ENCODE measurements around the gene BUB1B. TPM values are rescaled to one million over a fixed set of nuclear protein-coding genes. Genes with fewer than 3 reads are reported as not detected.

BUB1B gene
- polyA plus RNA-seq, 1 donor from 2014 or later, result 50.0 TPM

GRCh38 chr15:40245666-40246450, 85.0 kb downstream of the BUB1B start:
- H3K27ac ChIP-seq (ENCODE audit: low read length), result no peak overlapping the region
- TF ChIP-seq RAD21 (conservative IDR thresholded peaks at IDR 0.05), result no peak
- no peak for TF ChIP-seq MXI1 (conservative IDR thresholded peaks at IDR 0.05; ENCODE audit: poor library complexity, severe bottlenecking)
- TF ChIP-seq POLR2AphosphoS5 (IDR thresholded peaks at IDR 0.05), result no peak
- no peak for TF ChIP-seq CTCF (IDR thresholded peaks at IDR 0.05; ENCODE audit: poor library complexity, severe bottlenecking)
- no peak for TF ChIP-seq EZH2 (IDR thresholded peaks at IDR 0.05; ENCODE audit: borderline replicate concordance, insufficient read depth, low read length, poor library complexity, severe bottlenecking)
- TF ChIP-seq EP300 (conservative IDR thresholded peaks at IDR 0.05; ENCODE audit: poor library complexity, severe bottlenecking), result no peak
- no peak for TF ChIP-seq SMC3 (conservative IDR thresholded peaks at IDR 0.05; ENCODE audit: poor library complexity)
- TF ChIP-seq TAF1 (IDR thresholded peaks at IDR 0.05; ENCODE audit: low read depth), result no peak
- TF ChIP-seq, protein P1, sequence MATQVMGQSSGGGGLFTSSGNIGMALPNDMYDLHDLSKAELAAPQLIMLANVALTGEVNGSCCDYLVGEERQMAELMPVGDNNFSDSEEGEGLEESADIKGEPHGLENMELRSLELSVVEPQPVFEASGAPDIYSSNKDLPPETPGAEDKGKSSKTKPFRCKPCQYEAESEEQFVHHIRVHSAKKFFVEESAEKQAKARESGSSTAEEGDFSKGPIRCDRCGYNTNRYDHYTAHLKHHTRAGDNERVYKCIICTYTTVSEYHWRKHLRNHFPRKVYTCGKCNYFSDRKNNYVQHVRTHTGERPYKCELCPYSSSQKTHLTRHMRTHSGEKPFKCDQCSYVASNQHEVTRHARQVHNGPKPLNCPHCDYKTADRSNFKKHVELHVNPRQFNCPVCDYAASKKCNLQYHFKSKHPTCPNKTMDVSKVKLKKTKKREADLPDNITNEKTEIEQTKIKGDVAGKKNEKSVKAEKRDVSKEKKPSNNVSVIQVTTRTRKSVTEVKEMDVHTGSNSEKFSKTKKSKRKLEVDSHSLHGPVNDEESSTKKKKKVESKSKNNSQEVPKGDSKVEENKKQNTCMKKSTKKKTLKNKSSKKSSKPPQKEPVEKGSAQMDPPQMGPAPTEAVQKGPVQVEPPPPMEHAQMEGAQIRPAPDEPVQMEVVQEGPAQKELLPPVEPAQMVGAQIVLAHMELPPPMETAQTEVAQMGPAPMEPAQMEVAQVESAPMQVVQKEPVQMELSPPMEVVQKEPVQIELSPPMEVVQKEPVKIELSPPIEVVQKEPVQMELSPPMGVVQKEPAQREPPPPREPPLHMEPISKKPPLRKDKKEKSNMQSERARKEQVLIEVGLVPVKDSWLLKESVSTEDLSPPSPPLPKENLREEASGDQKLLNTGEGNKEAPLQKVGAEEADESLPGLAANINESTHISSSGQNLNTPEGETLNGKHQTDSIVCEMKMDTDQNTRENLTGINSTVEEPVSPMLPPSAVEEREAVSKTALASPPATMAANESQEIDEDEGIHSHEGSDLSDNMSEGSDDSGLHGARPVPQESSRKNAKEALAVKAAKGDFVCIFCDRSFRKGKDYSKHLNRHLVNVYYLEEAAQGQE (IDR thresholded peaks at IDR 0.05; ENCODE audit: borderline replicate concordance), result no peak
- no peaks in the 10 kb centered on the region for H3K79me2 ChIP-seq (replicated peaks; ENCODE audit: insufficient read depth, low read length)
- H4K20me1 ChIP-seq (ENCODE audit: insufficient read depth), result no peaks in the 10 kb centered on the region
- H2AFZ ChIP-seq (ENCODE audit: low read depth, low read length), result no peak overlapping the region
- H3K9ac ChIP-seq (ENCODE audit: low read length), result no peak overlapping the region
- H3K4me2 ChIP-seq (ENCODE audit: low read length), result no peak overlapping the region
- no peaks in the 10 kb centered on the region for H3K9me3 ChIP-seq (ENCODE audit: low read length)
- H3F3A ChIP-seq (ENCODE audit: insufficient read depth, low read length, poor library complexity, severe bottlenecking), result no peaks in the 10 kb centered on the region
- H3K9me2 ChIP-seq (ENCODE audit: insufficient read depth, low read length), result no peaks in the 10 kb centered on the region
- H3K36me3 ChIP-seq (ENCODE audit: insufficient read depth, low read length), result no peaks in the 10 kb centered on the region
- H3K27me3 ChIP-seq (ENCODE audit: insufficient read depth, low read depth, low read length), result peaks cover 8% of the 10 kb centered on the region
- H3K4me3 ChIP-seq (ENCODE audit: low read length), result no peak overlapping the region

DNA sequence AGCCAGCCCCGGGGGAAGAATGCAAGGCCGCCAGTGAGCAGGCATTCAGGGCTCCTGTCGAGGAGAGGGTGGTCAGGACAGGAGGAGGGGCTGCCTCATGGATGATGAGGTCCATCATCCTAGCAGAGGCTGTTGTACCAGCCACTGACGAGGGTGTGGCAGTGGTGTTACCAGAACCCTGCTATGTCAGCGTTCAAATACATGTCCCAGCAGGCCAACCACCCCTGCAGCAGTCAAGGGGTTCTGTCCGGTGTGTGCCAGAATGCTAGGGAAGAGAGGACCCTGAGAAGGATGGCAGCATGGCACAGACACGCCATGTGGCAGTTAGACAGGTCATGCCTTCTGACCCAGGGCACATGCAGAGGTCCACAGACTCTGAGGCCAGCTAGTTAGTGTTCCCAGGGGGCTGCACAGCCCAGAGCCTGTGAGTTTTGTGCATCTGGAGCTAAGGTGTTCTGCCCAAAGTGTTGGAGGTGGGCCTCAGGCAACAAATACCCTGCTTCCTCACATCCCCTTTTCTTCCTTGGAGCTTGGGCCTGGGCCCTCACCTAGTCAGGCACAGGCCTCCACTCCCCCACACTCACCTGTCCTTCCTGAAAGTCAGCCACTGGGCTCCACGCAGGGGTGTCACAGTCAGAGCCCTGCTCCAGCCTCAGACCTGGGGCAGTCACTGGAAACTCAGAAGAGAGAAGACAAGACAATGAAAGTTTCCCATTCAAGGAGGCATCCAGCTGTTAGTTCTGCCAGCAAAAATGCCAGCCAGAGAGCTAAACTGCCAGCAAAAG, 85.8 kb downstream of the BUB1B start:
- TF ChIP-seq EP300 (conservative IDR thresholded peaks at IDR 0.05; ENCODE audit: poor library complexity, severe bottlenecking) (no peak), POLR2AphosphoS5 (IDR thresholded peaks at IDR 0.05) (no peak), MXI1 (conservative IDR thresholded peaks at IDR 0.05; ENCODE audit: poor library complexity, severe bottlenecking) (no peak), EZH2 (IDR thresholded peaks at IDR 0.05; ENCODE audit: borderline replicate concordance, insufficient read depth, low read length, poor library complexity, severe bottlenecking) (no peak), TAF1 (IDR thresholded peaks at IDR 0.05; ENCODE audit: low read depth) (no peak), RAD21 (conservative IDR thresholded peaks at IDR 0.05) (no peak), CTCF (IDR thresholded peaks at IDR 0.05; ENCODE audit: poor library complexity, severe bottlenecking) (no peak), SMC3 (conservative IDR thresholded peaks at IDR 0.05; ENCODE audit: poor library complexity) (no peak)
- TF ChIP-seq, protein P1 (IDR thresholded peaks at IDR 0.05; ENCODE audit: borderline replicate concordance), result no peak
- no peaks in the 10 kb centered on the region for H3K79me2 ChIP-seq (replicated peaks; ENCODE audit: insufficient read depth, low read length)
- peaks cover 16% of the 10 kb centered on the region for H3K27me3 ChIP-seq (ENCODE audit: insufficient read depth, low read depth, low read length)
- H3K27ac ChIP-seq (ENCODE audit: low read length), result no peak overlapping the region
- H3K9ac ChIP-seq (ENCODE audit: low read length), result no peak overlapping the region
- no peak overlapping the region for H3K4me3 ChIP-seq (ENCODE audit: low read length)
- no peaks in the 10 kb centered on the region for H3K9me2 ChIP-seq (ENCODE audit: insufficient read depth, low read length)
- no peak overlapping the region for H3K4me2 ChIP-seq (ENCODE audit: low read length)
- no peaks in the 10 kb centered on the region for H3K9me3 ChIP-seq (ENCODE audit: low read length)
- no peaks in the 10 kb centered on the region for H3F3A ChIP-seq (ENCODE audit: insufficient read depth, low read length, poor library complexity, severe bottlenecking)
- no peaks in the 10 kb centered on the region for H3K36me3 ChIP-seq (ENCODE audit: insufficient read depth, low read length)
- no peak overlapping the region for H2AFZ ChIP-seq (ENCODE audit: low read depth, low read length)
- H4K20me1 ChIP-seq (ENCODE audit: insufficient read depth), result no peaks in the 10 kb centered on the region
